NCI-H2196 treated with DMSO at 0.1 percent for 48 hours (cell line): Measurements from ENCODE around the gene ADCY9.
"Not testable (repeated sequence)": the region's sequence is repeated elsewhere in the genome, so short reads cannot be mapped to it uniquely, and the experiment has no call there.

ENCODE experiments used
- DNase-seq: peaks from one replicate; lab custom pipeline; 2025; ENCODE audit not compliant: unreplicated experiment; lab: John Stamatoyannopoulos, UW

ADCY9 gene

GRCh38 chr16:4038448-4038847, 77.8 kb downstream of the ADCY9 start:
- no peak for DNase-seq

DNA sequence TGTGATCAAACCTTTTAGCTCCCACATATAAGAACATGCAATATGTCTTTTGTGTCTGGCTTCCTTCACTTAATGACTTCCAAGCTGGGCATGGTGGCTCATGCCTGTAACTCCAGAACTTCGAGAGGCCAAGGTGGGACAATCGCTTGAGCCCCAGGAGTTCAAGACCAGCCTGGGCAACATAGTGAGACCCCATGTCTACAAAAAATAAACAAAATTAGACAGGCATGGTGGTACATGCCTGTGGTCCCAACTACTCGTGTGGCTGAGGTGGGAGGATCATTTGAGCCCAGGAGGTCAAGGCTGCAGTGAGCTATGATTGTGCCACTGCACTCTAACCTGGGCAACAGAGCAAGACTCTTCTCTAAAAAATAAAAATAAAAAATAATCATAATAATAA, 79.3 kb downstream of the ADCY9 start:
- not testable (repeated sequence) for DNase-seq

- no peak for DNase-seq
Measured at GRCh38 chr16:4034963-4035362, 81.3 kb downstream of the ADCY9 start.

DNA sequence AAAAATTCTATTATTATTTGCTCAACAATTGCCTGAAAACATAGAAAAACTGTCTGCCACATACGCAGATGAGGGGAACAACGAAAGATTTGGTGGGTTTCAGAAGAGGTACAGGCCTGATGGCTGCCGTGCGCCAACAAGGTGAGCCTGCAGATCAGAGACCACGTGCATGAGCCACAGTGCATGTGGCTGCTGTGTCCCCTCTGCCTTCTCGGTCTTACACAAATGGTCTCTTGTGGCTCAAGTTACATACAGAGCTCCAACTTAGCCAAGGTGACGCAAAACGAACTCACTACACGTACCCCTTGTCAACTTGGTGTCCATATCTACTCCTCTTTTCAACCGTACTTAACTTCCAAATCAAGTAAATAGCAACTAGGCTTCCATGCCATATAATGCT, 82.3 kb downstream of the ADCY9 start:
- no peak for DNase-seq

DNA sequence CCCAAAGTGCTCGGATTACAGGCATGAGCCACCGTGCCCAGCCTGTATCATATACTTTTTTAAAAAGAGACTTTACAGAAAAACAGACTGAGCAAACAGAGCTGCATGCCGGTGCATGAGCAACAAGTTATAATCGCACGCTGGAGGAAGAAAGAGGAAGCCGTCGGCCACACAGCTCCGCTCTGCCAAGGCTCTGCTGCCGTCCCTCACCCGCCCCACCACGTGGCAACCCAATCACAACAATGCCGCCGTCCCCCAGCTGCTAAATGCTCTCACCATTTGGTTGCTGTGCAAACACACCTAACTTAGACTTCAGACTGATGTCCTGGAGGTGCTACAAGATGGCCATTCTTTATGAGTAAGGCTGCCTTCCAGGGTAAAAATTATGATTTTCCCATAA, 83.5 kb downstream of the ADCY9 start:
- DNase-seq, result no peak

DNA sequence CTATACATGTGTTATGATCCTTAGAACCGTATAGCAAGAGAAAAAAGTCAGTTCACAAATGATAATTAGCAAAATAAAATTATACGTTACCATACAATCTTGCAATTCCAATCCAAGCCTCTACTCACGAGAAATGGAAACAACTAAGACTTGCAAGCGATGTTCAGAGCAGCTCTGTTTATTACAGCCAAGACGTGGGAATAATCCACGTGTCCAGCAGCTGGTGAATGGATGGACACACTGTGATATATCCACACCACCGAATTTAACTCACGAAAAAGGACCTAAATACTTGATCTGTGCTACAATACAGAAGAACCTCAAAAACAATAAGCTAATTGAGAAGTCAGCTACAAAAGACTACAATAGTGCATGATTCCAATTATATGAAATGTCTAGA, 88.1 kb downstream of the ADCY9 start:
- no peak for DNase-seq

DNA sequence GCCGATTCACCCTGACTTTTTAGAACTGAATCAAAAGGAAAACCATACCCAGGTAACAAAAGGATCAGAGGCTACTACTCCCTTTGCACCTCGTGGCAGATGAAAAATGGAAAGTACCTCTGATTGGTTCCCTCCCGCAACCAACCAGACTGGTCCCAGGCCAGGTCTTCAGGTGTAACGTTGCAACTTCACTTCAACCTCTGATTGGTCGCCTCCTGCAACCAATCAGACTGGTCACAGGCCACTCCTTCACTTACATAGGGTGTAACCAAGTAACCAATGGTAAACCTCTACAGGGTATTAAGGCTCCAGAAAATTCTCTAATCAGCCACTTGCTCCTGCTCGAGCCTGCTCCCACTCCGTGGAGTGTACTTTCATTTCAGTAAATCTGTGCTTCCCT, 89.4 kb downstream of the ADCY9 start:
- DNase-seq, result no peak

GRCh38 chr16:4025428-4025827, 90.8 kb downstream of the ADCY9 start:
- no peak for DNase-seq

GRCh38 chr16:4021916-4022315, 94.3 kb downstream of the ADCY9 start:
- DNase-seq, result no peak

DNA sequence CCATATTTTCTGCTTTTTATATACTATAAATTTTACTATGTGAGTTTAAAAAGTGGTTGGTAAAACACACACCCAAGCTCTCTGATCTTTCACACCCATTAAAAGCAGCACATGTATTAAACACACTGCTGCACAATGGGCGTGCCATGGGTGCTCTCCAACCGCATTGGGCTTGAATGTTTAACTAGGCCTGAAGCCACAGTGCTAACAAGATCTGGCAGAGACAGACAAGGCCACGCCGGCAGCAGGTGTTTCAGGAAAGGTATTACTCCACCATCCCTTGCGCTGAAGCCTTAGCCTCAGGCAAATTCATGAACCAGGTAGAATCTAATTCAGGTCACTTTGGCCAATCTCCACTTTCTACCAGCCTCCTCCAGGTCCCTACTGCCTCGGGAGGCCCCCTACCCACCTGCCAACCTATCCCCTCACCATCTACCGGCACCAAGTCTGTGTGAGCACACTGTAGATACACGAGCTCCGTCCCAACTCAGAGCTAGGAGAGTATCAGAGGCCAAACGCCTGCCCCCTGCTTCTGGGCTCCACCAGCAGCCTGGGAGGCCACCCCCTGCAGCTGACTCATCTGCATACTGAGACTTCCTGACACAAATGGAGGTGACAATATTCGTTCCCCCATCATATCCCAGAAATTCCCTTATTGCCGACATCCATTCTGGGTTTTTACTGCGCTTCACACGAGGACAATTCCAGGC, 95.0 kb downstream of the ADCY9 start:
- DNase-seq, result peak; percentile 94

DNA sequence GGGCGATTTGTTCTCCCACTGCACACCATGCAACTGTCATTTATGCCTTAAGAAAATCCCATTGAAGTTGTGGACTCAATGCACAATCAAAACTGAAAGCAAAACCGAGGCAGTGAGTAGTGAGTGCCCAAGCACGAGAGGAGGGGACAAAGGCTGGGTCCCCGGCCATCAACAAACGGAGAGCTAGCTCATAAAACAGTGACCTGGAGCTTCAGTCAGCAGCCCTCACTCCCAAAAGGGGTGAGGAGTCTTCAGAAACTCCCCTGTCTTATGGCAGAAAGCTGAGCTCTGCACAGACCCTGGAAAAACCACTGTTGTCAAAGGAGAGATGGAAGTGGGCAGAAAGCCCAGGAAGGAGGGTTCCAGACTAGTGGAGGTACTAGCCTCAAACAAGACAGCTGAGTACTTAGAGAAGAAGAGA, 96.9 kb downstream of the ADCY9 start:
- peak; percentile 22 for DNase-seq

DNA sequence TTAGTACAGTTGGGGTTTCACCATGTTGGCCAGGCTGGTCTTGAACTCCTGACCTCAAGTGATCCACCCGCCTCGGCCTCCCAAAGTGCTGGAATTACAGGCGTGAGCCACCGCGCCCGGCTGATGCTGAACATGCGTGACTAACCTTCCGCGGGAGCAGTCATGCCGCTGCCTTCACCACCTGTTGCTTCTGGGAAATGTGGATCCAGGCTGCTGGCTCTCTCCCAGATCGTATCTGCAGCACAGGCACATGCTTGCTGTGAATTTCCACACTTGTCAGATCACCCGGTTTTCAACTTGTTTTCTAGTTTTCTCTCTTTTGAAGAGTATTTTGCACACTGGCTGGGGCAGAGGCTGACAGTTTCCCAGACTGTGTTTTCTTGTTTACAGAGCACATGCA, 97.9 kb downstream of the ADCY9 start:
- DNase-seq, result no peak

DNA sequence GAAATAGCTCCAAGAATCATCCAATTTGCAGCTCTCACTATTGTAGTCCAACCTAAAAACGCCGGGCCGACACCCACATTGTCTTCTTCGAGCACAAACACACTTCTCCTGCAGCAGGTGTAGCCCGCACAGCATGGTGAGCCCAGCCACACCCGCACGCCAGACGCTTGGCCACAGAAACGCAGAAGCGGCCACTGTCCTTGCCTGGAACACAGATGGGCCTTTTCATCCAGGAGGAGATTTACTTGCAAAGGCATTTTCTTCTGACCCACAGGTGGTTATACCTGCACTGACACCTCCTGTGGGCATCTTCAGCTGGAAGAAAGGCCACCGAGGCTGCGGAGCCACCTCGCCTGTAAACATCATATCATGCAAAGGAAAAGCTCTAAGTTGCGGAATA, 98.4 kb downstream of the ADCY9 start:
- DNase-seq, result no peak

DNA sequence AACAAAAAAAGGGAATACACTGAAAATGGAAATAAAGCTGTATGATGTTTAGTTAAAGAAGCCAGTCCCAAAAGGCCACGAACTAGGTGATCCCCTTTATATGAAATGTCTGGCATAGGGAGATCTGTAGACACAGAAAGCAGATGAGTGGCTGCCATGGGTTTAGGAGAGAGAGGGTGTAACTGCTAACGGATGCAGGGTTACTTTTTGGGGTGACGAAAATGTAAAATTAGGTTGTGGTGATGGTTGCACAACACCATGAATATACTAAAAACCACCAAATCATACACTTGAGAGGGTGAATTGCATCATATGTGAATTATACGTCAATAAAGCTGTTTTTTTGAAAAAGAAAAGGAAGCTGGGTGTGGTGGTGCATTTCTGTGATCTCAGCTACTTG, 99.6 kb downstream of the ADCY9 start:
- no peak for DNase-seq

DNA sequence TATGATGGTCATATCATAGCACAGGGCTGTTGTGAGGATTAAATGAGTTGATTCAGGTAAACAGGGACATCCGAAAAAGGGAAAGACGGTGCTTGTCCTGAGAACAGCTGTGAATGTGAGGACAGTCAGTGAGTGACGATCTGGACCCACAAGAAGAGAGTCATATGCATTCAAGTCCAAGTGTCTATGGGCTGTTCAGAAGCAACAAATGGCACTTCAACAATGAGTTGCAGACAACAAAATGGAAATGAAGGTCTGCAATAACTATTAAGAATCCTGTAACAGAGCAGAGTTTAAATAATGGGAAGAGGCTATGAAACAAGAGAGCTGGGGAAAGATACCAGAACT, 100.3 kb downstream of the ADCY9 start:
- no peak for DNase-seq

DNA sequence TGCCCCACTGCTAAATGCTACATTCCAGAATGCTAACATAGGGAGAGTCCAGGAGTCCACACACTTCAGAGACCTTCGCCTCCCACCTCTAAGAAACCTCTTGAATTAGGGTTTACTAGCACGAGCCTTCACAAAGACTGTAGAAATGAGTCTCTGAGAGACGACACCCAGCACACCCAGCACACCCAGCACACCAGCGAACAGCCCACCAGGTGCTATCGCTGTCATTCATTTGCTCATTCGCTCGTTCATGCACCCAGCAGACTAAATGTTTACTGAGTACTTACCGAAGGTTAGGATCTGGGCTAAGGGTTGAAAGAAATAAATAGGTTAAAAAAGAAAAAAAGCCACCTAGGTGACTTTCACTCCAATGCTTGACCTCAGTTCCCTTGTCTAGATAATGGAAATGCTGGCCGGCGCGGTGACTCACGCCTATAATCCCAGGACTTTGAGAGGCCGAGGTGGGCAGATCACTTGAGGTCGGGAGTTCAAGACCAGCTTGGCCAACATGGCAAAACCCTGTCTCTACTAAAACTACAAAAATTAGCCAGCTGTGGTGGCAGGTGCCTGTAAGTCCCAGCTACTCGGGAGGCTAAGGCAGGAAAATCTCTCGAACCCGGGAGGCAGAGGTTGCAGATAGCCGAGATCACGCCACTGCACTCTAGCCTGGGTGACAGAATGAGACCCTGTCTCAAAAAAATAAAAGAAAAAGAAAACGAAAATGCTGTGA, 100.8 kb downstream of the ADCY9 start:
- no peak for DNase-seq

DNA sequence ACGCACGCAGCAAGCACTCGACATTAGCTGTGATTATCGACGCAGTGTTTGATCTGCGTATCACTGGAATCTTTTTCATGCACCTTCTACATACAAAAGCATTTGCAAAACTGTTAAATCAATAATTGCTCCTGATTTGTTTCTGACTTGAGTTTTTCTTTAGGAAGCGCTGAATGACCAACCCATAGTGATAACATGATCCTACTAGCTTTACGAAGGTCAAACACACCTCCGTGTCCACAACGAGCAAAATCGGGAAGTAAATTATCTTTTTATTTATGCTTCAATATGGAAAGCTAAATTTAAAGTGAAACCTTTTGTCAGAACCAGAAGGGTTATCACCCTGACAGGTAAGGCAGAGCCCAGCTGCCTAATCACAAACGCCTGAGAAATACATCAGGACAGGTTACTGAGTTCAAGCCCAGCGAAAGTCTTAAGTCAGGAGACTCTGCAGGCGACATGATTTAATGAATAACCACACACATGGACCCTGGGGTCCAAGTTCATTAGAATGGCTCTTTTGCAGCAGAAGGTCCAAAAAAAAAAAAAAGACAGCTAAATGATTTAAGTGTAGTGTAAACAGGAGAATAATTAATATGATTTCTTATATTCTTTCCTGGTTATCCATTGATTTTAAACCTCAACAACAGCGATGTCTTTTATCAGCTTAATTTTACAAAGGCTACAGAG, 104.2 kb downstream of the ADCY9 start:
- DNase-seq, result no peak

DNA sequence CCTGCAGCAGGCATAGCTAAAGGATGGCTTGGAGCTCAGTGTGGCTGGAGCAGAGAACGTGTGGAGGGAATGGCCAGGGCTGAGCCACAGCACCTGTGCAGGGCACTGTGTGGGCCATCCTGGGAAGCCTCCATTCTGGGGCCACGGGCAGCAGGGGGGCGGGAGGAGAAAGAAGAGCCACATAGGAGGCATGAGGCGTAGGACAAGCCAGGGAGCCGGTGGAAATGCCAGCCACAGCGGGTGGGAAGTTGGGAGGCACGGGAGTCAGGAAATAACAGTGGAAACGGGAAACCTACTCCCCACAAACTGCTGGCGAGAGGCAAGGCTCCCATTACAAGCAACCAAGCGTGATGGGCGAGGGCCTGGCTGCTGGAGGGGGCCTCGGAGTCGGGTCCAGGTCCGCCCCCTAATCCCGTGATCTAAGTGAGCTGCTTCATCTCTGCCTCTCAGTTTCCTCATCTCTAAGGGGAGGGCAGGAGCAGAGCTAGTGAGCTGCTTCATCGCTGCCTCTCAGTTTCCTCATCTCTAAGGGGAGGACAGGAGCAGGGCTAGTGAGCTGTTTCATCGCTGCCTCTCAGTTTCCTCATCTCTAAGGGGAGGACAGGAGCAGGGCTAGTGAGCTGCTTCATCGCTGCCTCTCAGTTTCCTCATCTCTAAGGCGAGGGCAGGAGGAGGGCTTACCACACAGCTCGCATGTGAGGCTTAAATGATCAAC, 104.9 kb downstream of the ADCY9 start:
- no peak for DNase-seq

DNA sequence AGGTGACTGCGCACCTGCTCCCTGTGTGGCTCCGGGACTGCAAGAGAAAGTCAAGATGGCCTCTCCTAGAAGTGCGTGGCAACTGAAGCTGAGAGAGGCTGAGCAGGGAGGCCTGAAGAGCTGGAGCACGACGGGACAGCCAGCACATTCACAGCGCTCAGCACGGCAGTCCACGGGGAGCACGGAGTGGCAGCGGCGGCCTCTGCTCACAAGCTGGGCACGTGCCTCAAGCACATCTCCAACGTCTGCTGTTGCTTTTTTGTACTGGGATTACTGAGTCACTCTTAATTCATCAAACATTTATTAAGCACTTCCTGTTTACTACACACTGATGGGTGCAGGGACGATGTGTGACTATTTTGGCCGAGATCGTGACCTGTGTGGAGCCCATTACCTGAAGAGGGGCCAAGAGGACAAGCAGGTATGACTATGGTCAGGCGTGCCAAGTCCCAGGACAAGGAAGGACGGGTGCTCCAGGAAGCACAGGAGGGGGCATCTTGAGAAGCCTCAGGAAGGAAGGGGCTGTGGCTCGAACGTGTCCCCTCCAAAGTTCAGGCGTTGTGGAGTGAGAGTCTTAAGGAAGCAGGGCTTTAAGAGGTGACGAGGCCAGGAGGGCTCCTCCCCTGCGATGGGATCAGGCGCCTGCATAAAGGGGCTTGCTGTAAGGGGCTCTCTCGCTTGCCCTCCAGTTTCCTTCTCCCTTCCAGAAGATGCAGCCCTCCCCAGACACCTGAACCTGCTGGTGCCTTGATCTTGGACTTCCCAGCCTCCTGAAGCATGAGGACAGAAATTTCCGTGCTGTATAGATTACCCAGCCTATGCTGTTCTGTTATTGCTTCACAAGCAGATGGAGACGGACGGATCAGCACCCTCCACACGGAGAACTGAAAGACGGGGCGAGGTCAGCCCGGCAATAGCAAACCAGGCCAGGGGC, 105.8 kb downstream of the ADCY9 start:
- no peak for DNase-seq

- DNase-seq, result no peak
Measured at GRCh38 chr16:4009177-4009576, 107.1 kb downstream of the ADCY9 start.

GRCh38 chr16:4008116-4008515, 108.1 kb downstream of the ADCY9 start:
- no peak for DNase-seq
